ENCODE data around the gene DDR1.

DDR1 gene

DNA sequence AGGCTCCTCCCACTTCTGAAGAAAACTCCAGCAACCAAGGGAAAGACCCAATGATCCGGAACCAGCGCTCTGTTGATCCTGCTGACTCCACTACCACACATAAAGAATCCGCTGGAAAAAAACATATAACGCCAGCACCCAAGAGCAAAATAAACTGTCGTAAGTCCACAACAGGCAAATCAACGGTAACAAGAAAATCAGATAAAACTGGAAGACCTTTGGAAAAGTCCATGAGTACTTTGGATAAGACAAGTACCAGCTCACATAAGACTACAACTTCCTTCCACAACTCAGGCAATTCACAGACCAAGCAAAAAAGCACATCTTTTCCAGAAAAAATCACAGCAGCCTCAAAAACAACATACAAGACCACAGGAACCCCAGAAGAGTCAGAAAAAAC is 64.5 kb downstream of the DDR1 start:
- no peaks in the 10 kb centered on the region for H3K4me1 ChIP-seq
- H3K27me3 ChIP-seq, result peaks cover 27% of the 10 kb centered on the region
- DNase-seq, result no peak
- TF ChIP-seq, protein P1, sequence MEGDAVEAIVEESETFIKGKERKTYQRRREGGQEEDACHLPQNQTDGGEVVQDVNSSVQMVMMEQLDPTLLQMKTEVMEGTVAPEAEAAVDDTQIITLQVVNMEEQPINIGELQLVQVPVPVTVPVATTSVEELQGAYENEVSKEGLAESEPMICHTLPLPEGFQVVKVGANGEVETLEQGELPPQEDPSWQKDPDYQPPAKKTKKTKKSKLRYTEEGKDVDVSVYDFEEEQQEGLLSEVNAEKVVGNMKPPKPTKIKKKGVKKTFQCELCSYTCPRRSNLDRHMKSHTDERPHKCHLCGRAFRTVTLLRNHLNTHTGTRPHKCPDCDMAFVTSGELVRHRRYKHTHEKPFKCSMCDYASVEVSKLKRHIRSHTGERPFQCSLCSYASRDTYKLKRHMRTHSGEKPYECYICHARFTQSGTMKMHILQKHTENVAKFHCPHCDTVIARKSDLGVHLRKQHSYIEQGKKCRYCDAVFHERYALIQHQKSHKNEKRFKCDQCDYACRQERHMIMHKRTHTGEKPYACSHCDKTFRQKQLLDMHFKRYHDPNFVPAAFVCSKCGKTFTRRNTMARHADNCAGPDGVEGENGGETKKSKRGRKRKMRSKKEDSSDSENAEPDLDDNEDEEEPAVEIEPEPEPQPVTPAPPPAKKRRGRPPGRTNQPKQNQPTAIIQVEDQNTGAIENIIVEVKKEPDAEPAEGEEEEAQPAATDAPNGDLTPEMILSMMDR (IDR thresholded peaks at IDR 0.05; ENCODE audit: low read depth, low read length), result no peak
- no peak overlapping the region for H3K4me3 ChIP-seq (ENCODE audit: low read depth, low read length)
- no peaks in the 10 kb centered on the region for H3K36me3 ChIP-seq
- H3K9me3 ChIP-seq, result no peaks in the 10 kb centered on the region
